Measurements from ENCODE around the gene KLHL7.
"Not testable (repeated sequence)": the region's sequence is repeated elsewhere in the genome, so short reads cannot be mapped to it uniquely, and the experiment has no call there.

DNA sequence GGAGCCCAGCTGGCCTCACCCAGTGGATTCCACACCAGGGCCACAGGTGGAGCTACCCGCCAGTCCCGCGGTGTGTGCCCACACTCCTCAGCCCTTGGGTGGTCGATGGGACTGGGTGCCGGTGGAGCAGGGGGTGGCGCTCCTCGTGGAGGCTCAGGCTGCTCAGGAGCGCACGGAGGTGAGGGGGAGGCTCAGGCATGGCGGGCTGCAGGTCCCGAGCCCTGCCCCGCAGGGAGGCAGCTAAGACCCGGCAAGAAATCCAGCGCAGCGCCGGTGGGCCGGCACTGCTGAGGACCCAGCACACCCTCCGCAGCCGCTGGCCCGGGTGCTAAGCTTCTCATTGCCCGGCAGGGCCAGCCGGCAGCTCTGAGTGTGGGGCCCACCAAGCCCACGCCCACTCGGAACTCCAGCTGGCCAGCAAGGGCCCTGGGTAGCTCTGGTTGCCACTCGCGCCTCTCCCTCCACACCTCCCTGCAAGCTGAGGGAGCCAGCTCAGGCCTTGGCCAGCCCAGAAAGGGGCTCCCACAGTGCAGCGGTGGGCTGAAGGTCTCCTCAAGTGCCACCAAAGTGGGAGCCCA, 88.2 kb downstream of the KLHL7 start:
- TF ChIP-seq, protein P1, sequence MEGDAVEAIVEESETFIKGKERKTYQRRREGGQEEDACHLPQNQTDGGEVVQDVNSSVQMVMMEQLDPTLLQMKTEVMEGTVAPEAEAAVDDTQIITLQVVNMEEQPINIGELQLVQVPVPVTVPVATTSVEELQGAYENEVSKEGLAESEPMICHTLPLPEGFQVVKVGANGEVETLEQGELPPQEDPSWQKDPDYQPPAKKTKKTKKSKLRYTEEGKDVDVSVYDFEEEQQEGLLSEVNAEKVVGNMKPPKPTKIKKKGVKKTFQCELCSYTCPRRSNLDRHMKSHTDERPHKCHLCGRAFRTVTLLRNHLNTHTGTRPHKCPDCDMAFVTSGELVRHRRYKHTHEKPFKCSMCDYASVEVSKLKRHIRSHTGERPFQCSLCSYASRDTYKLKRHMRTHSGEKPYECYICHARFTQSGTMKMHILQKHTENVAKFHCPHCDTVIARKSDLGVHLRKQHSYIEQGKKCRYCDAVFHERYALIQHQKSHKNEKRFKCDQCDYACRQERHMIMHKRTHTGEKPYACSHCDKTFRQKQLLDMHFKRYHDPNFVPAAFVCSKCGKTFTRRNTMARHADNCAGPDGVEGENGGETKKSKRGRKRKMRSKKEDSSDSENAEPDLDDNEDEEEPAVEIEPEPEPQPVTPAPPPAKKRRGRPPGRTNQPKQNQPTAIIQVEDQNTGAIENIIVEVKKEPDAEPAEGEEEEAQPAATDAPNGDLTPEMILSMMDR (IDR thresholded peaks at IDR 0.05) = not testable (repeated sequence)
- TF ChIP-seq, protein P2, sequence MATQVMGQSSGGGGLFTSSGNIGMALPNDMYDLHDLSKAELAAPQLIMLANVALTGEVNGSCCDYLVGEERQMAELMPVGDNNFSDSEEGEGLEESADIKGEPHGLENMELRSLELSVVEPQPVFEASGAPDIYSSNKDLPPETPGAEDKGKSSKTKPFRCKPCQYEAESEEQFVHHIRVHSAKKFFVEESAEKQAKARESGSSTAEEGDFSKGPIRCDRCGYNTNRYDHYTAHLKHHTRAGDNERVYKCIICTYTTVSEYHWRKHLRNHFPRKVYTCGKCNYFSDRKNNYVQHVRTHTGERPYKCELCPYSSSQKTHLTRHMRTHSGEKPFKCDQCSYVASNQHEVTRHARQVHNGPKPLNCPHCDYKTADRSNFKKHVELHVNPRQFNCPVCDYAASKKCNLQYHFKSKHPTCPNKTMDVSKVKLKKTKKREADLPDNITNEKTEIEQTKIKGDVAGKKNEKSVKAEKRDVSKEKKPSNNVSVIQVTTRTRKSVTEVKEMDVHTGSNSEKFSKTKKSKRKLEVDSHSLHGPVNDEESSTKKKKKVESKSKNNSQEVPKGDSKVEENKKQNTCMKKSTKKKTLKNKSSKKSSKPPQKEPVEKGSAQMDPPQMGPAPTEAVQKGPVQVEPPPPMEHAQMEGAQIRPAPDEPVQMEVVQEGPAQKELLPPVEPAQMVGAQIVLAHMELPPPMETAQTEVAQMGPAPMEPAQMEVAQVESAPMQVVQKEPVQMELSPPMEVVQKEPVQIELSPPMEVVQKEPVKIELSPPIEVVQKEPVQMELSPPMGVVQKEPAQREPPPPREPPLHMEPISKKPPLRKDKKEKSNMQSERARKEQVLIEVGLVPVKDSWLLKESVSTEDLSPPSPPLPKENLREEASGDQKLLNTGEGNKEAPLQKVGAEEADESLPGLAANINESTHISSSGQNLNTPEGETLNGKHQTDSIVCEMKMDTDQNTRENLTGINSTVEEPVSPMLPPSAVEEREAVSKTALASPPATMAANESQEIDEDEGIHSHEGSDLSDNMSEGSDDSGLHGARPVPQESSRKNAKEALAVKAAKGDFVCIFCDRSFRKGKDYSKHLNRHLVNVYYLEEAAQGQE (IDR thresholded peaks at IDR 0.05; ENCODE audit: insufficient read depth in 1 of 2, low read depth in 2 of 2, low read length in 1 of 2) = not testable (repeated sequence)
- TF ChIP-seq POLR2AphosphoS5 (IDR thresholded peaks at IDR 0.05; ENCODE audit: low read depth, low read length) = not testable (repeated sequence)
